Activated naive CD4-positive, alpha-beta T cell treated with Interleukin-2 at 50 U/mL for 16 hours (primary cell): ENCODE data around the gene CFAP100.

Source experiments
- DNase-seq: peaks from one replicate; pipeline ENCODE4 v3.0.0-alpha.2; 2020

Gene CFAP100

GRCh38 chr3:126406389-126407296, 11.9 kb downstream of the CFAP100 start:
- DNase-seq: no peak

GRCh38 chr3:126407412-126408044, 12.8 kb downstream of the CFAP100 start:
- no peak for DNase-seq

GRCh38 chr3:126408099-126408498, 13.4 kb downstream of the CFAP100 start:
- DNase-seq: no peak

- DNase-seq: no peak
These were observed 18.4 kb downstream of the CFAP100 start for GRCh38 chr3:126412841-126413692.

GRCh38 chr3:126413693-126414080, 19.0 kb downstream of the CFAP100 start:
- DNase-seq: no peak

GRCh38 chr3:126414406-126414805, 19.7 kb downstream of the CFAP100 start:
- no peak for DNase-seq

GRCh38 chr3:126414961-126415660, 20.4 kb downstream of the CFAP100 start:
- DNase-seq: no peak

GRCh38 chr3:126415661-126416591, 21.2 kb downstream of the CFAP100 start:
- no peak for DNase-seq

GRCh38 chr3:126416943-126417342, 22.2 kb downstream of the CFAP100 start:
- DNase-seq: no peak

- no peak for DNase-seq
These were observed 22.8 kb downstream of the CFAP100 start for GRCh38 chr3:126417515-126417914.

- DNase-seq: no peak
These were observed 23.3 kb downstream of the CFAP100 start for GRCh38 chr3:126417981-126418530.

GRCh38 chr3:126418661-126419131, 24.0 kb downstream of the CFAP100 start:
- no peak for DNase-seq

GRCh38 chr3:126419151-126419703, 24.5 kb downstream of the CFAP100 start:
- no peak for DNase-seq

GRCh38 chr3:126419886-126420786, 25.4 kb downstream of the CFAP100 start:
- DNase-seq: no peak

GRCh38 chr3:126421573-126422119, 26.9 kb downstream of the CFAP100 start:
- no peak for DNase-seq

- DNase-seq: no peak
These were observed 27.4 kb downstream of the CFAP100 start for GRCh38 chr3:126422121-126422520.

- DNase-seq: no peak
These were observed 27.9 kb downstream of the CFAP100 start for GRCh38 chr3:126422571-126423091.

- no peak for DNase-seq
These were observed 28.7 kb downstream of the CFAP100 start for GRCh38 chr3:126423191-126424038.
